WI38 (cell line): ENCODE results near the gene THSD4.

ENCODE experiments used
- H3K4me3 ChIP-seq: 2 replicates; pipeline ENCODE4 v1.5.1; 2011; ENCODE audit warnings: low read depth, mild to moderate bottlenecking, control low read depth, low read length
- TF ChIP-seq, protein P1 (sequence below): IDR thresholded peaks from 2 replicates; pipeline ENCODE4 v1.5.1; 2012; ENCODE audit warnings: low read depth, mild to moderate bottlenecking, control low read depth, low read length

THSD4 gene

DNA sequence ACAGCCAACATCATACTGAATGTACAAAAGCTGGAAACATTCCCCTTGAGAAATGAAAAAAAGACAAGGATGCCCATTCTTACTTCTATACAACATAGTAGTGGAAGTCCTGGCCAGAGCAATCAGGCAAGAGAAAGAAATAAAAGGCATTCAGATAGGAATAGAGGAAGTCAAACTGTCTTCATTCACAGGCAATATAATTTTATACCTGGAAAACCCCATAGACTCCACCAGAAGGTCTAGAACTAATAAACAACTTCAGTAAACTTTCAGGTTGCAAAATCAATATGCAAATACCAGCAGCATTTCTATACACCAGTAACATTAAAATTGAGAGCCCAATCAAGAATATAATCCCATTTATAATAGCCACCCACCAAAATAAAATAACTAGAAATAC, 27.1 kb upstream of the THSD4 start:
- no peak overlapping the region for H3K4me3 ChIP-seq
- TF ChIP-seq, protein P1, sequence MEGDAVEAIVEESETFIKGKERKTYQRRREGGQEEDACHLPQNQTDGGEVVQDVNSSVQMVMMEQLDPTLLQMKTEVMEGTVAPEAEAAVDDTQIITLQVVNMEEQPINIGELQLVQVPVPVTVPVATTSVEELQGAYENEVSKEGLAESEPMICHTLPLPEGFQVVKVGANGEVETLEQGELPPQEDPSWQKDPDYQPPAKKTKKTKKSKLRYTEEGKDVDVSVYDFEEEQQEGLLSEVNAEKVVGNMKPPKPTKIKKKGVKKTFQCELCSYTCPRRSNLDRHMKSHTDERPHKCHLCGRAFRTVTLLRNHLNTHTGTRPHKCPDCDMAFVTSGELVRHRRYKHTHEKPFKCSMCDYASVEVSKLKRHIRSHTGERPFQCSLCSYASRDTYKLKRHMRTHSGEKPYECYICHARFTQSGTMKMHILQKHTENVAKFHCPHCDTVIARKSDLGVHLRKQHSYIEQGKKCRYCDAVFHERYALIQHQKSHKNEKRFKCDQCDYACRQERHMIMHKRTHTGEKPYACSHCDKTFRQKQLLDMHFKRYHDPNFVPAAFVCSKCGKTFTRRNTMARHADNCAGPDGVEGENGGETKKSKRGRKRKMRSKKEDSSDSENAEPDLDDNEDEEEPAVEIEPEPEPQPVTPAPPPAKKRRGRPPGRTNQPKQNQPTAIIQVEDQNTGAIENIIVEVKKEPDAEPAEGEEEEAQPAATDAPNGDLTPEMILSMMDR, result no peak

DNA sequence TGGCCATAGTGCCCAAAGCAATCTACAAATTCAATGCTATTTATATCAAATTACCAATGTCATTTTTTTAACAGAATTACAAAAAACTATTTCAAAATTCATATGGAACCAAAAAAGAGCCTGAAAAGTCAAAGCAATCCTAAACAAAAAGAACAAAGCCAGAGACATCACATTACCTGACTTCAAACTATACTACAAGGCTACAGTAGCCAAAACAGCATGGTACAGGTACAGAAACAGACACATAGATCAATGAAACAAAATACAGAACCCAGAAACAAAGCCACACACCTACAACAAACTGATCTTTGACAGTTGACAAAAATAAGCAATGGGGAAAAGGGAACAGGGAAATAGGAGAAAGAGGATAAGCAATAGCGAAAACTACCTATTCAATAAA, 26.6 kb upstream of the THSD4 start:
- TF ChIP-seq, protein P1, result no peak
- H3K4me3 ChIP-seq, result no peak overlapping the region

DNA sequence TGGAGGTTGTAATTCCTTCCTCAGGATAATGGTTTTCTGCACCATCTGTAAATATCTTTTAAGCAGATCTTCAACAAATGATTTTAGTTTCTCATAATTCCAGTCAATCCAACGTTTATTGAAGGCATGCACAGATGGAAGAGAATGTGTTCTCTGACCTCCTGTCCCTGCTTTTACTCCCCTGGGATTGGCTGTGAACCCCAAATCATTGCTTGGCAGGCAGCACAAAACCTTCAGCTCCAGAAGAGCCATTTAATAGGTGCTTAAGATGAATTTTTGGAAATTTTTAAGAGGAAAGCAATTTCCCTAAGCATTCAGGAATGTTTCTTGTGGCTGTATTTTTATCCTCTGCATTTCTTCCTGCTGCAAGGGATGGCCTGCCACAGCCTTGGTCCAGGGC, 25.5 kb upstream of the THSD4 start:
- H3K4me3 ChIP-seq, result no peak overlapping the region
- TF ChIP-seq, protein P1, result no peak

DNA sequence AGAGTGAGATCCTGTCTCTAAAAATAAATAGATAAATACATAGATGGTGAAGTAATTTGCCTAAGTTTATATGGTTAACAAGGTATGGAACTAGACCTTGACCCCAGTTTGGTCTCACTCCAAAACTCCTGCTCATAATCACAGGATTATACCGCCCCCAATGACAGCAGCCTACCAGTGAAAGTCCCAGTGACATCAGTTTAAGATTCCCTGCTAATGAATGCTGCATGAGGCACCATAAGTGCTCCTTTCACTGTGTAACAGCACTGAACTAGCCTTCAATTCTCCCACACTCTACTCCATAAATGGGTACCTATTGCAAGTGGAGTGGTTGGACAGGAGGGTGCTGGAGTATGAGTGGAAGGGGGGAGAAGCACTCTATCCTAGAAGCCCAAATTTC, 23.7 kb upstream of the THSD4 start:
- TF ChIP-seq, protein P1, result no peak
- no peak overlapping the region for H3K4me3 ChIP-seq

DNA sequence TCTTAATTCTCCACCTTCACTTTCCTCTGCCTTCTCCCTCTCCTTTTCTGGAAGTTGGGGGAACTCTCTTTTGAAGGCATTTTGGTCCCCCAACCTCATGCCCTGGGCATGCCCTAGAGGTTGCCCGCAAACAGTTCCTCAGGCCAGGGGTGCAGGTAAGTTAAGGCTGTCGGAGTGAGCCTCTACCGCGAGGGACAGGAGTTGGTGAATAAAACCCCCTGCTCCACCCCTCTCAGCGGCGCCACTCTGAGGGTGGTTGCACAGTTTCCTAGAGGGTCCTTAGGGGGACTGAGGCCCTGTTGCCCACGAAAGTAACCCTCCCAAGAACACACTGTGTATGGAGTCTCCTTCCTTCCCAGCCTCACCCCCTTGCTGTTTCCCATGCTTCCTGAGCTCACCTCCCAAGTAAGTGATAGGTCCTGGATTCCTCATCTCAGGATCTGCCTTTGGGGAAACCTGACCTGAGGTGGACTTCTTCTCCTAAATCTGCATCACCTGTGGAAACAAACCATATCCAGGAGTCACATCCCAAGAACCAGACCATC, 23.1 kb upstream of the THSD4 start:
- H3K4me3 ChIP-seq, result no peak overlapping the region
- TF ChIP-seq, protein P1, result no peak

DNA sequence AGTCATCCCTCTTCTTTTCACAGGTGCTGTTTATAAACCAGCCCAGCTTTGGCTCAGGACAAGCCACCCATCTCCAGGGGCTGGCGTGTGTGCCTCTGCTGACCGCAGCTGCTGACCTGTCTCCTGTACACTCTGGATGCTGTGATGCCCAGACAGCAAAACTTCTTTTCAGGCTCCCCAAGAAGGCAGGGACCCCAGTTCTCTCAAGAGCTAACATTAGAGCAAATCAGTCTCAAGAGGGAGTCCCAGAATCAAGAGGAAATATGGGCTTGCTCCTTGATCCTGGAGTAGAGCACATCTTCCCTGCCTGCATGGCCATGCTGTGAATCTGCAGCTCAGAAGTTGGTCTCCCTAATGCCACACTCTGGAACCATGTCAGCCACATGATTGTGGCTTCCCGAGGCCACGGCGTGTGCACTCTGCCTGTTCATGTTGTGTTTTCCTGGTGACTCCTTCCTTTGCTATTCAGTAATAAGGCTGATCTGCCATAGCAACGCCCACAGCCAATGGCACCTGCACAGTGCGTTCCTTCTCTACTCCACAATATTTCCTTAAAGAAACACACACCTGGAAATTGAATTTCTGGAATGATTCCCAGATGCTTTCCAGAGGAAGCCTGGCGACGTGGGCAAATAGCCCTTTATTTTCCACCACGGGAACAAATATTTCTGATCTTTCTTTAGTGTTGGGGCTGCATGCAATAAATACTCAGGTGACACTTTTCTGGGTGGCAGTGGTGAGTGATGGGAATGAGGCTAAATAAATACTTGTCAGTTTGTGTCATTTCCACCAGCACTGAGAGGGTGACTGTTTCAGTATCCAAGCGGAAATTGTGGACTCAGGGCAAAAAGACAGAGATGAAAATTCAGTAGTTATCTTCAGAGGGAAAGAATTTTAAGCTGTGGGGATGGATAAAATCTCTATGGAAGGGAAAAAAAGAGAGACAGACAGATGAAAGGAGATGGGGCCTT, 21.9 kb upstream of the THSD4 start:
- TF ChIP-seq, protein P1, result no peak
- H3K4me3 ChIP-seq, result no peak overlapping the region

DNA sequence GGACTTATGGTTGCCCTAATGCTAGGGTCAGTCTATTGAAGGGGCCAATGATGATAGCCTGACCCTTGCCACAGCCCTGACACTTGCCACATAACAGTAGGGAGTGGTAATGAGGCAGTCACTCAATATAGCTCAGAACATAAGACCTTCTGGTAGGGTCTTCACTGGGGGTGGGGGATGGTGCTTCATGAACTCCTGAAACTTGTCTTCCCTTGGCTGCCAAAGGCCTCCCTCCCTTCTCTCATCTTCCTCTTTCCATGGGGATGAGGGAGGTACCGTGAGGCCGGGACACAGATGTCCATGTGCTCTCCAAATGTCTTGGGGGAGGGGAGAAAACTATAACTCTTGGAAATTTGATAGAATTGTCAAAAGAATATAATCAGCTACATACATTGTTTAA, 21.1 kb upstream of the THSD4 start:
- TF ChIP-seq, protein P1, result no peak

More for the DNA sequence above, 21.1 kb upstream of the THSD4 start:
- no peak overlapping the region for H3K4me3 ChIP-seq
